ENCODE data around the gene PABPC1L. TPM values are rescaled to one million over a fixed set of nuclear protein-coding genes. Genes with fewer than 3 reads are reported as not detected.
A peak's percentile ranks its signal among the peaks of the same experiment; 100 is the strongest.
"Not testable (repeated sequence)": the region's sequence is repeated elsewhere in the genome, so short reads cannot be mapped to it uniquely, and the experiment has no call there.

Gene PABPC1L
- total RNA-seq, 6 donors from 2014 or later = 15.7 to 130 (median 43.7) TPM

GRCh38 chr20:44866703-44867335 is 43.0 kb upstream of the PABPC1L start:
- WGBS, 2 donors = 68 to 71% methylated on average over 8 of the region's 8 CpGs
- TF ChIP-seq, protein P1, sequence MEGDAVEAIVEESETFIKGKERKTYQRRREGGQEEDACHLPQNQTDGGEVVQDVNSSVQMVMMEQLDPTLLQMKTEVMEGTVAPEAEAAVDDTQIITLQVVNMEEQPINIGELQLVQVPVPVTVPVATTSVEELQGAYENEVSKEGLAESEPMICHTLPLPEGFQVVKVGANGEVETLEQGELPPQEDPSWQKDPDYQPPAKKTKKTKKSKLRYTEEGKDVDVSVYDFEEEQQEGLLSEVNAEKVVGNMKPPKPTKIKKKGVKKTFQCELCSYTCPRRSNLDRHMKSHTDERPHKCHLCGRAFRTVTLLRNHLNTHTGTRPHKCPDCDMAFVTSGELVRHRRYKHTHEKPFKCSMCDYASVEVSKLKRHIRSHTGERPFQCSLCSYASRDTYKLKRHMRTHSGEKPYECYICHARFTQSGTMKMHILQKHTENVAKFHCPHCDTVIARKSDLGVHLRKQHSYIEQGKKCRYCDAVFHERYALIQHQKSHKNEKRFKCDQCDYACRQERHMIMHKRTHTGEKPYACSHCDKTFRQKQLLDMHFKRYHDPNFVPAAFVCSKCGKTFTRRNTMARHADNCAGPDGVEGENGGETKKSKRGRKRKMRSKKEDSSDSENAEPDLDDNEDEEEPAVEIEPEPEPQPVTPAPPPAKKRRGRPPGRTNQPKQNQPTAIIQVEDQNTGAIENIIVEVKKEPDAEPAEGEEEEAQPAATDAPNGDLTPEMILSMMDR (IDR thresholded peaks at IDR 0.05) = no peak
- no peak for TF ChIP-seq POLR2AphosphoS5 (IDR thresholded peaks at IDR 0.05)
- TF ChIP-seq POLR2A (IDR thresholded peaks at IDR 0.05) = no peak
- no peak for TF ChIP-seq EP300 (IDR thresholded peaks at IDR 0.05)
- ATAC-seq (ENCODE audit: low FRiP score in 2 of 2) (no peak), DNase-seq (no peak)
- H3K9me3 ChIP-seq = no peaks in the 10 kb centered on the region
- H3K4me3 ChIP-seq = no peak overlapping the region
- H3K27me3 ChIP-seq = no peaks in the 10 kb centered on the region
- no peaks in the 10 kb centered on the region for H3K36me3 ChIP-seq
- peaks cover 0 to 10% (median 0%) of the 10 kb centered on the region in 4 donors for H3K4me1 ChIP-seq
- H3K27ac ChIP-seq = no peak overlapping the region

DNA sequence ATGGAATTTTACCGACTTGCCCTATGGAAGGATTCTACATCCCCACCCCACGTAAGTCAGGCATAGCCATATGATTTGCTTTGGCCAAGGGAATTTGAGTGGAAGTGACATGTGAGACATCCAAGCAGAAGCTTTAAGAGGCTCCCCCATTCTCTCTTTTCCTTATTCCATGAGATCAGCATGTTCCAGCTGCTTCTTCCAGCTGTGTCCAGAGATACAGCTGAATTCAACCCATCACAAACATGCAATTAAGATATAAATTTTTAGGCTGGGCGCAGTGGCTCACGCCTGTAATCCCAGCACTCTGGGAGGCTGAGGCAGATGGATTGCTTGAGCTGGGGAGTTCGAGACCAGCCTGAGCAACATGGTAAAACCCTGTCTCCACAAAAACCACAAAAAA is 40.4 kb upstream of the PABPC1L start:
- DNase-seq (no peak), ATAC-seq (ENCODE audit: low FRiP score in 2 of 2) (no peak)
- no peaks in the 10 kb centered on the region for H3K27me3 ChIP-seq
- H3K4me3 ChIP-seq = no peak overlapping the region
- no peaks in the 10 kb centered on the region for H3K36me3 ChIP-seq
- WGBS, 2 donors = 70 to 81% methylated on average over 5 of the region's 5 CpGs
- no peaks in the 10 kb centered on the region for H3K9me3 ChIP-seq
- TF ChIP-seq EP300 (IDR thresholded peaks at IDR 0.05) (no peak), POLR2A (IDR thresholded peaks at IDR 0.05) (no peak), POLR2AphosphoS5 (IDR thresholded peaks at IDR 0.05) (no peak)
- TF ChIP-seq, protein P1 (IDR thresholded peaks at IDR 0.05) = no peak
- H3K27ac ChIP-seq = no peak overlapping the region
- peaks cover 0 to 10% (median 0%) of the 10 kb centered on the region in 4 donors for H3K4me1 ChIP-seq

- H3K27me3 ChIP-seq; ATAC-seq (ENCODE audit: low FRiP score in 2 of 2); DNase-seq; H3K36me3 ChIP-seq; H3K4me3 ChIP-seq; H3K9me3 ChIP-seq; H3K27ac ChIP-seq: not testable (repeated sequence)
- WGBS, 2 donors = 91 to 93% methylated on average over 4 of the region's 4 CpGs
- peaks cover 10 to 22% (median 17%) of the 10 kb centered on the region in 4 donors for H3K4me1 ChIP-seq
Observed at GRCh38 chr20:44882360-44882759, 27.5 kb upstream of the PABPC1L start.

DNA sequence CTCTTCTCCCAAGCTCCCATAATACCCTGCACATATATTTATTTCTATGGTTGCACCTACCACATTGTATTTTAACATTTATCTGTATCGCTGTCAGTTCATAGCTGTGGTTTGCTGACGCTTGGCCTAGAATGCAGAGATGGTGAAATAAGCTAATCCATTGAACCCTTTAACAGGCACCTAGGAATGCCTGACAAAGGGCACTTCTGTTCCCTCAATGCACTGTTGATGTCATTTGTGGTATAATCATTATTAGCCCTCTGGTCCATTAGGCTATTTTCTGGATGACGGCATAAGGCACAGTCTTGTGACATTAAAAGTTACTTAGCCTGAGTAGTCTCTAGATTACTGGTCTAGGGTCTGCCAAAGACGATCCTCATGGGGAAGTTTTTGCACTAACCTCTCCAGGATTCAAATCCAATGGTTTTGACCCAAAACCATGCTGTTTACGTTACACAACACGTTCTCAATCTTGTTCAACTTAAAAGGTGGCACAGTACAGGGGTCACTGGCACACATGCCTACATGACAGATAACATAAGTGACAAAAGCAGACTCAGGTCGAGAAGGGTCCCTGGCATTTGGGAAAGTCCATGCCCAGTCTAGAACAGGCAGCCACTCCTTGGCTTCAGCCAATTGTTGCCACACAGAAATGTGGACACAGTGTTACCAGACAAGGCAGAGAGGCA is 26.5 kb upstream of the PABPC1L start:
- 91 to 92% methylated on average over 7 of the region's 7 CpGs for WGBS, 2 donors
- no peaks in the 10 kb centered on the region for H3K9me3 ChIP-seq
- TF ChIP-seq, protein P1 (IDR thresholded peaks at IDR 0.05) = no peak
- no peak for TF ChIP-seq POLR2AphosphoS5 (IDR thresholded peaks at IDR 0.05)
- no peak for TF ChIP-seq EP300 (IDR thresholded peaks at IDR 0.05)
- no peak for TF ChIP-seq POLR2A (IDR thresholded peaks at IDR 0.05)

GRCh38 chr20:44884907-44885391 is 24.9 kb upstream of the PABPC1L start:
- TF ChIP-seq POLR2AphosphoS5 (IDR thresholded peaks at IDR 0.05) = no peak
- TF ChIP-seq, protein P1 (IDR thresholded peaks at IDR 0.05) = peak in 1 of 6 experiments; percentile 4
- no peaks in the 10 kb centered on the region for H3K36me3 ChIP-seq
- ATAC-seq (ENCODE audit: low FRiP score in 2 of 2) (no peak), DNase-seq (no peak)
- H3K4me1 ChIP-seq = peaks cover 36 to 48% (median 42%) of the 10 kb centered on the region in 4 donors
- no peaks in the 10 kb centered on the region for H3K27me3 ChIP-seq
- no peaks in the 10 kb centered on the region for H3K9me3 ChIP-seq
- peak overlapping the region; percentile 34 to 99 (median 90) for H3K4me3 ChIP-seq
- H3K27ac ChIP-seq = peak overlapping the region; percentile 97 to 100 (median 99)
- WGBS, 2 donors = 5 to 10% methylated on average over 14 of the region's 14 CpGs

More for the DNA sequence above, 26.5 kb upstream of the PABPC1L start:
- Histone ChIP-seq H3K36me3 (no peaks in the 10 kb centered on the region), H3K4me1 (peaks cover 20 to 32% (median 27%) of the 10 kb centered on the region in 4 donors), H3K27ac (no peak overlapping the region), H3K27me3 (no peaks in the 10 kb centered on the region), H3K4me3 (no peak overlapping the region)
- ATAC-seq (ENCODE audit: low FRiP score in 2 of 2) (no peak), DNase-seq (no peak)

Measured in upper lobe of left lung (tissue), 6 donors.